Endothelial cell of umbilical vein (primary cell): Measurements from ENCODE around the gene SLC2A11. TPM values are rescaled to one million over a fixed set of nuclear protein-coding genes. Genes with fewer than 3 reads are reported as not detected.

Experiments used
- BruUV-seq: library from RNA; stranded (reverse); fragments of 400-500 nt; replicated peaks from 2 replicates; lab custom pipeline; 2021; lab: Mats Ljungman, UMichigan
- CTCF ChIA-PET: fragments of 300-600, 350-600 bp; sonication (Branson Sonifier 250); formaldehyde crosslinking; loops from one replicate; lab custom pipeline; 2021; ENCODE audit warnings: antibody characterized with exemption, inconsistent platforms; lab: Charles Lee
- POLR2A ChIA-PET: fragments of 300-600, 350-600 bp; sonication (Branson Sonifier 250); formaldehyde crosslinking; loops from one replicate; lab custom pipeline; 2021; ENCODE audit warnings: antibody characterized with exemption, inconsistent platforms; lab: Charles Lee
- DNase-seq: peaks from one replicate; pipeline ENCODE4 v3.0.0-alpha.2; 2011; ENCODE audit warnings: low read depth, low spot score
- FAIRE-seq: peaks from 2 replicates; lab custom pipeline; 2011; peaks lifted over from hg19 to GRCh38; lab: Jason Lieb, UNC
- H2AFZ ChIP-seq: 2 replicates; pipeline ENCODE4 v1.6.0; 2012; ENCODE audit warnings: low read depth, low read length, control low read depth, inconsistent platforms
- H3K27ac ChIP-seq: 2 replicates; pipeline ENCODE4 v1.5.1; 2011; ENCODE audit warnings: low read depth, mild to moderate bottlenecking, control low read depth, low read length, moderate library complexity; ENCODE audit not compliant: insufficient read depth
- H3K27me3 ChIP-seq, 2 experiments: 2 replicates each; pipeline versions ENCODE4 v1.6.0 to v1.6.1; 2011; ENCODE audit warnings: low read length in 2 of 2, mixed read lengths in 1 of 2; ENCODE audit not compliant: control insufficient read depth in 2 of 2, insufficient read depth in 2 of 2
- H3K36me3 ChIP-seq, 2 experiments: 2 replicates in 1 of 2; 3 replicates in 1 of 2; pipeline ENCODE4 v1.5.1; 2011; ENCODE audit warnings: low read length in 2 of 2, mild to moderate bottlenecking in 1 of 2, moderate library complexity in 1 of 2; ENCODE audit not compliant: control insufficient read depth in 2 of 2, insufficient read depth in 2 of 2; ENCODE audit errors: extremely low read depth in 1 of 2
- H3K4me1 ChIP-seq: 3 replicates; pipeline ENCODE4 v1.5.1; 2011; ENCODE audit warnings: mild to moderate bottlenecking, low read length; ENCODE audit not compliant: control insufficient read depth, insufficient read depth; ENCODE audit errors: extremely low read depth
- H3K4me2 ChIP-seq: 2 replicates; pipeline ENCODE4 v1.6.1; 2011; ENCODE audit warnings: low read length, control low read depth, mixed read lengths; ENCODE audit not compliant: insufficient read depth
- H3K4me3 ChIP-seq, 3 experiments: fragments of 200-600 bp in 1 of 3; sonication (generic), shearing (Covaris generic) in 1 of 3; replicated peaks in 1 of 3; 2 replicates each; pipeline ENCODE4 v1.5.1; 2011 to 2016; ENCODE audit warnings: control low read depth in 3 of 3, low read length in 3 of 3, mild to moderate bottlenecking in 2 of 3, inconsistent platforms in 1 of 3, low read depth in 1 of 3, moderate library complexity in 1 of 3; ENCODE audit not compliant: insufficient read depth in 1 of 3
- H3K79me2 ChIP-seq: 2 replicates; pipeline ENCODE4 v1.6.0; 2012; ENCODE audit warnings: low read length, inconsistent platforms; ENCODE audit not compliant: control insufficient read depth, insufficient read depth
- H3K9ac ChIP-seq: replicated peaks from 2 replicates; pipeline ENCODE3; 2011; ENCODE audit warnings: low read length, control low read depth; ENCODE audit not compliant: insufficient read depth; ENCODE audit errors: extremely low read depth
- H3K9me1 ChIP-seq: replicated peaks from 3 replicates; pipeline ENCODE4 v1.6.0; 2011; ENCODE audit warnings: mild to moderate bottlenecking, low read length; ENCODE audit not compliant: control insufficient read depth, insufficient read depth; ENCODE audit errors: extremely low read depth
- H3K9me3 ChIP-seq: replicated peaks from 2 replicates; pipeline ENCODE4 v1.5.1; 2012; ENCODE audit warnings: low read length, inconsistent platforms; ENCODE audit not compliant: control insufficient read depth, insufficient read depth
- H4K20me1 ChIP-seq: replicated peaks from 2 replicates; pipeline ENCODE3; 2011; ENCODE audit warnings: mild to moderate bottlenecking, low read length; ENCODE audit not compliant: control insufficient read depth, insufficient read depth; ENCODE audit errors: extremely low read depth
- CTCF ChIP-seq, 2 donors: IDR thresholded peaks; 1 replicate in 1 of 2; 2 replicates in 1 of 2; pipeline ENCODE4 v1.5.1; 2011; ENCODE audit warnings: low read length in 2 of 2, mild to moderate bottlenecking in 2 of 2, moderate library complexity in 2 of 2, control low read depth in 1 of 2, inconsistent platforms in 1 of 2, low read depth in 1 of 2; ENCODE audit not compliant: insufficient read depth in 1 of 2; ENCODE audit errors: extremely low read depth in 1 of 2
- EZH2 ChIP-seq: IDR thresholded peaks from 2 replicates; pipeline ENCODE4 v1.6.1; 2012; ENCODE audit warnings: borderline replicate concordance, low read depth, mild to moderate bottlenecking, moderate library complexity, low read length, inconsistent platforms; ENCODE audit not compliant: severe bottlenecking
- FOS ChIP-seq: IDR thresholded peaks from 2 replicates; pipeline ENCODE4 v1.6.1; 2011; ENCODE audit warnings: mild to moderate bottlenecking, low read length, moderate library complexity, borderline replicate concordance; ENCODE audit not compliant: insufficient read depth
- GATA2 ChIP-seq: IDR thresholded peaks from 2 replicates; pipeline ENCODE4 v1.7.0; 2011; ENCODE audit warnings: low read depth, mild to moderate bottlenecking, moderate library complexity, mixed read lengths, low read length; ENCODE audit not compliant: insufficient read length, insufficient read depth
- JUN ChIP-seq: IDR thresholded peaks from 2 replicates; pipeline ENCODE4 v1.6.1; 2011; ENCODE audit warnings: borderline replicate concordance, low read depth; ENCODE audit not compliant: insufficient read length, insufficient read depth
- MYC ChIP-seq: IDR thresholded peaks from one replicate; pipeline ENCODE4 v1.6.1; 2011; ENCODE audit warnings: mild to moderate bottlenecking, low read depth, low read length
- POLR2A ChIP-seq: IDR thresholded peaks from 2 replicates; pipeline ENCODE4 v1.6.1; 2012; ENCODE audit warnings: low read depth, mild to moderate bottlenecking, control low read depth, low read length
- POLR2AphosphoS5 ChIP-seq: IDR thresholded peaks from 2 replicates; pipeline ENCODE4 v1.6.1; 2012; ENCODE audit warnings: low read depth, mild to moderate bottlenecking, control low read depth, low read length, moderate library complexity; ENCODE audit not compliant: insufficient read depth
- dilution Hi-C: fragments of 300-500 bp; cut with MboI; formaldehyde crosslinking; loops from one replicate; pipeline ENCODE4 v1.15.0; 2019; ENCODE audit warnings: low sequenced_read_pairs; ENCODE audit not compliant: extremely low pct_ligation_motif_present
- intact Hi-C: fragments of 100-400 bp; cut with micrococcal nuclease; formaldehyde crosslinking; loops from one replicate; pipeline ENCODE4 v1.10.0; 2022
- polyA plus RNA-seq, 4 experiments: library from polyadenylated mRNA; depleted of rRNA in 3 of 4; stranded (reverse) in 3 of 4; unstranded in 1 of 4; fragments of >200 nt; gene quantifications; 2 replicates each; pipeline versions ENCODE4 v1.2.1 to v1.2.3, GENCODE V29; 2011 to 2012; ENCODE audit warnings: missing spikeins in 1 of 4
- total RNA-seq: library from RNA; stranded (reverse); gene quantifications from 2 replicates; pipeline ENCODE4 v1.2.3, GENCODE V29; 2021
- TF ChIP-seq, protein P1 (sequence below): IDR thresholded peaks from 2 replicates; pipeline ENCODE4 v1.6.1; 2011; ENCODE audit not compliant: insufficient read depth, insufficient read length

SLC2A11 gene
- total and polyA plus RNA-seq, 2 donors (not counting 3 experiments of a cell fraction or from before 2014, with no cell fraction given) = 4.2 to 4.6 TPM

DNA sequence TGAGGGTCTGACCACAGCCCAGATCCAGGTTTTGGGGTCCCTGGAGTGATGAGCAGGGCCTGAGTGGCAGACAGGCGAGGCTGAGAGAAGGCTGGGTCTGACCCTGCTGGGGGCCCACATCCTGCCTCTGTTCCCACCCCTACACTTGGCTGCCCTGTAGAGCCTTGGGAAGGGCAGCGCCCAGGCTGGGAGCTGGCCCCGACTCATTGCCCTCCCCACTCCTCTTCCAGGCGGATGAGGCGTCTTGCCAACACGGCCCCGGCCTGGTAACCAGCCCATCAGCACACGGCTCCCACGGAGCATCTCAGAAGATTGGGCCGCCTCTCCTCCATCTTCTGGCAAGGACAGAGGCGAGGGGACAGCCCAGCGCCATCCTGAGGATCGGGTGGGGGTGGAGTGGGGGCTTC, 23.8 kb upstream of the SLC2A11 start:
- Histone ChIP-seq H3K4me2 (no peak overlapping the region), H3K27me3 (no peaks in the 10 kb centered on the region), H3K4me3 (no peak overlapping the region), H3K9me3 (no peaks in the 10 kb centered on the region), H3K9me1 (no peaks in the 10 kb centered on the region), H3K79me2 (no peaks in the 10 kb centered on the region), H3K4me1 (peaks cover 2% of the 10 kb centered on the region), H2AFZ (no peak overlapping the region), H4K20me1 (no peaks in the 10 kb centered on the region), H3K9ac (no peak overlapping the region), H3K27ac (no peak overlapping the region), H3K36me3 (peaks cover 12 to 43% of the 10 kb centered on the region in 2 experiments)
- ChIA-PET CTCF (interaction anchor here (1.0 to 2.1 kb wide), 2 partner anchors 10 to 16 kb away, joined by 3 to 14 read pairs; no protein-coding TSS in a partner anchor), POLR2A (no interaction called here)
- TF ChIP-seq, protein P1, sequence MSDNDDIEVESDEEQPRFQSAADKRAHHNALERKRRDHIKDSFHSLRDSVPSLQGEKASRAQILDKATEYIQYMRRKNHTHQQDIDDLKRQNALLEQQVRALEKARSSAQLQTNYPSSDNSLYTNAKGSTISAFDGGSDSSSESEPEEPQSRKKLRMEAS = no peak
- TF ChIP-seq JUN = no peak
- TSS peak; percentile 19 for BruUV-seq
- intact Hi-C loops = no loop called here
- no peak for FAIRE-seq
- DNase-seq = no peak
- dilution Hi-C loops = no loop called here

GRCh38 chr22:23834406-23834792, 23.3 kb upstream of the SLC2A11 start:
- POLR2A ChIA-PET = no interaction called here
- no peak overlapping the region for H2AFZ ChIP-seq
- no peaks in the 10 kb centered on the region for H3K27me3 ChIP-seq
- no peaks in the 10 kb centered on the region for H4K20me1 ChIP-seq
- peaks cover 12 to 38% of the 10 kb centered on the region in 2 experiments for H3K36me3 ChIP-seq
- peaks cover 2% of the 10 kb centered on the region for H3K4me1 ChIP-seq
- FAIRE-seq (no peak), DNase-seq (no peak)
- H3K79me2 ChIP-seq = no peaks in the 10 kb centered on the region
- CTCF ChIA-PET = interaction anchor here (1.0 to 2.1 kb wide), 3 partner anchors 10 to 63 kb away, joined by 3 to 14 read pairs (median 5); no protein-coding TSS in a partner anchor
- BruUV-seq = no TSS peak
- H3K4me3 ChIP-seq = no peak overlapping the region
- H3K9me3 ChIP-seq = no peaks in the 10 kb centered on the region
- no peak overlapping the region for H3K4me2 ChIP-seq
- H3K9ac ChIP-seq = no peak overlapping the region
- dilution Hi-C loops (no loop called here), intact Hi-C loops (no loop called here)
- H3K9me1 ChIP-seq = no peaks in the 10 kb centered on the region
- TF ChIP-seq POLR2A (no peak), POLR2AphosphoS5 (no peak), MYC (no peak), EZH2 (no peak), JUN (no peak), CTCF (IDR thresholded peaks at IDR 0.05; ENCODE audit: extremely low read depth in 1 of 2, insufficient read depth in 1 of 2, low read depth in 1 of 2, low read length in 2 of 2) (no peak), GATA2 (no peak), FOS (no peak)
- TF ChIP-seq, protein P1 = no peak
- H3K27ac ChIP-seq = no peak overlapping the region
